ENCODE results near the gene ITGA11.

DNA sequence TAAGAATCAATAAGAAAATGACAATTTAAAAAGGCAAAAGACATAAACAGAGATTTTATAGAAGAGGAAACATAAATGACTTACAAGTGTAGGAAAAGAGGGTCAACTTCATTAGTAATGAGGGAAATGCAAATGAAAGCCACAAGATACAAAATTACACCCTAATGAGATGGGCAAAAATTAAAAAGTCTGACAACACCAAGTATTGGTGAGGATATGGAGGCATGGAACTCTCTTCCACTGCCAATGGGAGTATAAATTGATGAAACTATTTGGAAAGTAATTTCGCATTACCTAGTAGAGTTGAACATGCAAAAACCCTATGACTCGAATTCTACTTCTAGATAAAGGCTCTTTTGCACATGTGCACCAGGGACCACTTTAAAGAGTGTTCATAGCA, 28.2 kb upstream of the ITGA11 start:
- TF ChIP-seq CTCF (conservative IDR thresholded peaks at IDR 0.05 in 1 of 2, IDR thresholded peaks at IDR 0.05 in 1 of 2; ENCODE audit: low read depth in 1 of 2, low read length in 2 of 2) (no peak), EZH2 (IDR thresholded peaks at IDR 0.05; ENCODE audit: low read length, missing control alignments) (no peak)

All from fibroblast of lung (primary cell).